ENCODE data around the gene CREBRF.
"Not testable (repeated sequence)": the region's sequence is repeated elsewhere in the genome, so short reads cannot be mapped to it uniquely, and the experiment has no call there.

CREBRF gene

GRCh38 chr5:173152547-173152946 lies 96.4 kb downstream of the CREBRF start:
- in situ Hi-C loops (cut with HindIII; ENCODE audit: low sequenced_read_pairs), result no loop called here

DNA sequence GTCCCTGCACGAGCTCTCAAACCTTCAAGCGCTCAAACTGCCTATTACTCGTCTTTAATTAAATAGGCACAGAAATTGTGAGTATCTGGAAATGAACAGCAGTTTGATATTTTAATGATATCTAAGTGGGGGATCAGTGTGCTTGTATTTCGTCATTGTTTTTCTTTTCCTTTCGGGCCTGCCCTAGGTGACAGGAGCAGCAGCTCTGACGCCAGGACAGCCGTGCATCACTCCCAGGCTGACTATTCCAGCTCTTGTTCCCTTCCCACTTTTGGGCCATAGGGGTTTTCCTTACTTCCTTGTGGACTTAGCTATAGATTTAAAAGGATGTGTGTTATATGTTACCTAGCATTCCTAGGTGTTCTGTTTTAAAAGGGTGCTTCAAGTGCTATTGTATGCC lies 97.7 kb downstream of the CREBRF start:
- in situ Hi-C loops (cut with HindIII; ENCODE audit: low sequenced_read_pairs), result no loop called here

DNA sequence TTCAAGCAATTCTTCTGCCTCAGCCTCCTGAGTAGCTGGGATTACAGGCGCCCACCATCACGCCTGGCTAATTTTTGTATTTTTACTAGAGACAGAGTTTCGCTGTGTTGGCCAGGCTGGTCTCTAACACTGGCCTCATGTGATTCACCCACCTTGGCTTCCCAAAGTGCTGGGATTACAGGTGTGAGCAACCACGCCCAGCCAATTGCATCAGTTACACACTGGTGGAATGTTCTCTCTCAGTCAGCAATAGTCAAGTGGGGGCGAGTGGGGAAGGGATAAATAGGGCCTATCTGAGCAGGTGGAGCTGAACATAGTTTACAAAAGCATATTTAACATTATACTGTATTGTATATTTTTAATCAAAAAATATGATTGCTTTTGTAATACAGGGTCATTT lies 98.5 kb downstream of the CREBRF start:
- in situ Hi-C loops (cut with HindIII; ENCODE audit: low sequenced_read_pairs), result not testable (repeated sequence)

- in situ Hi-C loops (cut with HindIII; ENCODE audit: low sequenced_read_pairs), result no loop called here
Measured at GRCh38 chr5:173155912-173156311, 99.8 kb downstream of the CREBRF start.

GRCh38 chr5:173158366-173158765 lies 102.2 kb downstream of the CREBRF start:
- in situ Hi-C loops (cut with HindIII; ENCODE audit: low sequenced_read_pairs), result no loop called here

DNA sequence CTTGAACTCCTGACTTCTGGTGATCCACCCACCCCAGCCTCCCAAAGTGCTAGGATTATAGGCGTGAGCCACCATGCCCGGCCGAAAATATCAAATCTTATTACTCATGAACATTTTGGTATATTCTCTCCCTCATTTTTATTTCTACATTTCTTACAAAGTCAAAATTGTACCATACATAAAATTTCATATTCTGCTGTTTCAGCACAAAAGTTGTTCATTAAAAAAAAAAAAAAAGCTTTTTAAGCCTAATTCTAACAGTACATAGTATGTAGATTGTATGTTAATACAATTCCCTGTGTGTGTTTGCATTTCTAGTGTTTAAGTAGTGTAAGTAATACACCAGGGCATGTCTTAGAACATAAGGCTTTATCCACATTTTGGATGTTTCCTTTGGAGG lies 103.1 kb downstream of the CREBRF start:
- in situ Hi-C loops (cut with HindIII; ENCODE audit: low sequenced_read_pairs), result no loop called here

GRCh38 chr5:173161148-173161547 lies 105.0 kb downstream of the CREBRF start:
- in situ Hi-C loops (cut with HindIII; ENCODE audit: low sequenced_read_pairs), result loop anchor here (10.0 kb wide), 1 partner anchor 114 kb away; no protein-coding TSS in a partner anchor

GRCh38 chr5:173163219-173163618 lies 107.1 kb downstream of the CREBRF start:
- in situ Hi-C loops (cut with HindIII; ENCODE audit: low sequenced_read_pairs), result loop anchor here (10.0 kb wide), 1 partner anchor 112 kb away; no protein-coding TSS in a partner anchor

GRCh38 chr5:173165177-173166016 lies 109.2 kb downstream of the CREBRF start:
- in situ Hi-C loops (cut with HindIII; ENCODE audit: low sequenced_read_pairs), result loop anchor here (10.0 kb wide), 1 partner anchor 109 kb away; no protein-coding TSS in a partner anchor

DNA sequence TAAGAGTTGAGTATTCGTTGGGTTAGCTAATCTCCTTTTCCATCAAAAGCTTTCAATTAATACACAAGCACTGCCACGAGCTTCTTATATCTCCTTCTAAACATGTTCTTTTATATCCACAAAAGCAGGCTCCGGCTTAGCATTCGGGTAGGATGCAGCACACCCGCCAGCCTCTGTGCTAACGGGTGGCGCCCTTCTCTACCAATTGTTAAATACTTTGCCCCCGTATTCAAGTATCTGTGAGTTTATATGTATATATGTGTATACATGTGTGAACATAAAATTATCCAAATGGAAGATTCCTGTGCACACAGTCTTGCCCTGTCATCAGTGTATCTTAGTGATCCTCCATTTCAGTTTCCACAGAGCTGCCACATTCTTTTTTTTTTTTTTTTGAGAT lies 116.0 kb downstream of the CREBRF start:
- in situ Hi-C loops (cut with HindIII; ENCODE audit: low sequenced_read_pairs), result no loop called here

DNA sequence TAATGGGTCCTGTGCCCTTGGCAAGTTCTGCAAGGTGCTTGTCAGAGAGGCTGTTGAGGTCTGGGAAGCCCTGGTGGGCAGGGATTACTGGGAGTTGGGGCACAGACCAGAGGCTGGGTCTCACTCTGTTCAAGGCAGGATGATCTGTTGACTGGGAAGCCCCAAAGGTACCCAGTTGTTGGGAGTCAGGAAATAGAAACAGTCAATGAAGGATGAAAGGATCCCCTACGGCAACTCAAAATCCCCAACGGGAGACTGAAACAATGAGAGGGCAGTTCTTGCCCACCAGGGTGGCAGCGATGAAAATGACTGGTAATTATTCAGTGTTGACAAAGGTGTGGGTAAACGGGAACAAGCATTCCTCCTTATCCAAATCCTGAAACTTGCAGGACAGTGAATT lies 119.4 kb downstream of the CREBRF start:
- in situ Hi-C loops (cut with HindIII; ENCODE audit: low sequenced_read_pairs), result no loop called here

GRCh38 chr5:173178369-173178910 lies 122.3 kb downstream of the CREBRF start:
- in situ Hi-C loops (cut with HindIII; ENCODE audit: low sequenced_read_pairs), result no loop called here

GRCh38 chr5:173180331-173180730 lies 124.2 kb downstream of the CREBRF start:
- in situ Hi-C loops (cut with HindIII; ENCODE audit: low sequenced_read_pairs), result no loop called here

GRCh38 chr5:173187054-173187743 lies 131.0 kb downstream of the CREBRF start:
- in situ Hi-C loops (cut with HindIII; ENCODE audit: low sequenced_read_pairs), result loop anchor here (5.0 kb wide), 1 partner anchor 90 kb away; no protein-coding TSS in a partner anchor

DNA sequence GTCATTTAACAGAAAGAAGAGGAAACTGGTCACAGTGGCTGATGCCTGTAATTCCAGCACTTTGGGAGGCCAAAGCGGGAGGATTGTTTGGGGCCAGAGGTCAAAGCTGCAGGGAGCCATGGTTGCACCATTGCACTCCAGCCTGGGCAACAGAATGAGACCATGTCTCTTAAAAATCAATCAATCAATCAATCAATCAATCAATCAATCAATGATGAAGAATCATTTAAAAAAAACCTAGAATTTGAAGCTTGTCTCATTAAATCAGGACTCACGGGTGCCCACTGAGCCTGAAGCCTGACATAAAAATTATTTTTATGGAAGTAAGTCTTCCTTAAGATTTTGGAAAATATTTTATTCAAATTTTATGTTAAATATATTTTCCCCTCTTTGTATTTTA lies 132.1 kb downstream of the CREBRF start:
- in situ Hi-C loops (cut with HindIII; ENCODE audit: low sequenced_read_pairs), result loop anchor here (5.0 kb wide), 1 partner anchor 89 kb away; no protein-coding TSS in a partner anchor
